ENCODE data around the gene OR9Q2.
"Not testable (repeated sequence)": the region's sequence is repeated elsewhere in the genome, so short reads cannot be mapped to it uniquely, and the experiment has no call there.

OR9Q2 gene

DNA sequence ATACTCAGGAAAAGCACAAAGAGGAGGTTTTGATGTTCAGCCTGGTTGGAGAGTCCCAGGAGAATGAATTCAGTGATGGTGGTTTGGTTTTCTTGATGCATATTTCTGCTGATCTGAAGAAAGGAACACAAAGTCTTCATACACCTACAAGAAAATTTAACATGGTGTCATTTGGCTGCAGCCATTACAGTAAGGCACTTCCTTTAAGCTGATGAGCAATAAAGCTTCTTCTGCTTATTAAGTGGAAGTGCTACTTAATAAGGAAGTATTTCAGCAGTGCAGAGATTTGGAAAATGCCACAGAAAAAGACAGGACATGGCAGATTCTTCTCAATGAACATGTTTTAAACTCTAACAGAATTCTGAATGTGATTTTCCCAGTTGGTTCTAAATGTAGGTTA is 15.2 kb downstream of the OR9Q2 start, which contains the start of gene OR1S2 (continued):
- TF ChIP-seq, protein P1, sequence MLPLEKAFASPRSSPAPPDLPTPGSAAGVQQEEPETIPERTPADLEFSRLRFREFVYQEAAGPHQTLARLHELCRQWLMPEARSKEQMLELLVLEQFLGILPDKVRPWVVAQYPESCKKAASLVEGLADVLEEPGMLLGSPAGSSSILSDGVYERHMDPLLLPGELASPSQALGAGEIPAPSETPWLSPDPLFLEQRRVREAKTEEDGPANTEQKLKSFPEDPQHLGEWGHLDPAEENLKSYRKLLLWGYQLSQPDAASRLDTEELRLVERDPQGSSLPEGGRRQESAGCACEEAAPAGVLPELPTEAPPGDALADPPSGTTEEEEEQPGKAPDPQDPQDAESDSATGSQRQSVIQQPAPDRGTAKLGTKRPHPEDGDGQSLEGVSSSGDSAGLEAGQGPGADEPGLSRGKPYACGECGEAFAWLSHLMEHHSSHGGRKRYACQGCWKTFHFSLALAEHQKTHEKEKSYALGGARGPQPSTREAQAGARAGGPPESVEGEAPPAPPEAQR (tag by site-specific recombination; IDR thresholded peaks at IDR 0.05), result no peak
- TF ChIP-seq ZNF777 (tag by site-specific recombination; IDR thresholded peaks at IDR 0.05; ENCODE audit: borderline replicate concordance) (no peak), ZNF121 (tag by site-specific recombination; IDR thresholded peaks at IDR 0.05) (no peak), AEBP2 (tag by site-specific recombination; IDR thresholded peaks at IDR 0.05; ENCODE audit: borderline replicate concordance) (no peak)

DNA sequence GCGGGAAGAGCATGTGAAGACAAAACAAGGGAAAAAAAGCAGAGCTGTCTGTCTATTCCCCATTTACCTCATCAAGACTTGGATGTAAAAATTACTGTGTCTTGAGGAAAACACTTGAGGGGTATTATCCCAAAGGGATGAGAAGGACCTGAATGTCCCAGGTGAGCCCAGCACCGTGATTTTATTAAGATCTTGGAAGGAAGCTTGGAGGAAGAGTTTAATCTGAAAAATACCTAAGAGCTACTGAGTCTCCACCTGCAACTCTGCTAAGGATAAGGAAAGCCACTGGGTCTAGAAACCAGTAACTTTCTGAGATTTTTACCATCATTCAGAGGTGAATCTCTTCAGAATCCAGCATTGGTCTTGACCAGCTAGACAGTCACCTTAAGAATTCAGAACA is 23.6 kb downstream of the OR9Q2 start, which contains the start of gene OR1S1:
Gene OR1S1 (plus strand): TSS at position 301 of the 400 bp plus-strand sequence.
- H3K4me3 ChIP-seq (ENCODE audit: low read depth, low read length); POLR2A ChIA-PET; CTCF ChIA-PET; H3K4me1 ChIP-seq (ENCODE audit: control insufficient read depth, insufficient read depth, low read length); H3K9me3 ChIP-seq (ENCODE audit: control insufficient read depth, insufficient read depth, low read depth, low read length); H3K27ac ChIP-seq (ENCODE audit: extremely low read depth, low read depth, low read length); H3K36me3 ChIP-seq (ENCODE audit: control insufficient read depth in 2 of 2, insufficient read depth in 1 of 2, low read length in 2 of 2): not testable (repeated sequence)

DNA sequence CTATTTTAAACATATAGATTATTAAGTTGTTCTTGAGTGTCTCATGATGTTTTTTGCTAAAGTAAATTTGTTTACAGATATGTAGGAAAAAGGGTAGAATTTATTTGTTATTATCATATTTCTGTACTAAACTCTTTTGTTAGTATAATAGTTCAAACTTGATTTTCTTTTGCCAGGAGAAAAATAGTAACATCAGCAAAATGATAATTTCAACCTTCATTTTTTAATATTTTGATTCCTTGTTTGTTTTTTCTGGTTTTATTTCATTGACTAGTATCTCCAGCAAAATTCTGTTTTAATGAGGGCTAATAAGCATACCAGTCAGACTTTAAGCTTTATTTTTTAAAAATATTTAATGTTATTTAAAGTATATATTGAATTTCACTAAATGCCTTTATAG is 27.6 kb downstream of the OR9Q2 start:
- CTCF ChIA-PET, result interaction anchor here (0.5 kb wide), 1 partner anchor 416 kb away, joined by 4 read pairs; no protein-coding TSS in a partner anchor

More for the DNA sequence above, 27.6 kb downstream of the OR9Q2 start:
- Histone ChIP-seq H3K4me3 (ENCODE audit: low read depth, low read length) (no peak overlapping the region), H3K4me1 (ENCODE audit: control insufficient read depth, insufficient read depth, low read length) (no peaks in the 10 kb centered on the region), H3K27ac (ENCODE audit: extremely low read depth, low read depth, low read length) (no peak overlapping the region), H3K36me3 (ENCODE audit: control insufficient read depth in 2 of 2, insufficient read depth in 1 of 2, low read length in 2 of 2) (no peaks in the 10 kb centered on the region), H3K9me3 (ENCODE audit: control insufficient read depth, insufficient read depth, low read depth, low read length) (no peaks in the 10 kb centered on the region)
- POLR2A ChIA-PET, result no interaction called here
- no peak for TF ChIP-seq ZNF146 (tag by site-specific recombination; IDR thresholded peaks at IDR 0.05)
- no peak for TF ChIP-seq ZFP37 (tag by site-specific recombination; IDR thresholded peaks at IDR 0.05)
- no peak for TF ChIP-seq ZNF571 (tag by site-specific recombination; IDR thresholded peaks at IDR 0.05)
- TF ChIP-seq, protein P2, sequence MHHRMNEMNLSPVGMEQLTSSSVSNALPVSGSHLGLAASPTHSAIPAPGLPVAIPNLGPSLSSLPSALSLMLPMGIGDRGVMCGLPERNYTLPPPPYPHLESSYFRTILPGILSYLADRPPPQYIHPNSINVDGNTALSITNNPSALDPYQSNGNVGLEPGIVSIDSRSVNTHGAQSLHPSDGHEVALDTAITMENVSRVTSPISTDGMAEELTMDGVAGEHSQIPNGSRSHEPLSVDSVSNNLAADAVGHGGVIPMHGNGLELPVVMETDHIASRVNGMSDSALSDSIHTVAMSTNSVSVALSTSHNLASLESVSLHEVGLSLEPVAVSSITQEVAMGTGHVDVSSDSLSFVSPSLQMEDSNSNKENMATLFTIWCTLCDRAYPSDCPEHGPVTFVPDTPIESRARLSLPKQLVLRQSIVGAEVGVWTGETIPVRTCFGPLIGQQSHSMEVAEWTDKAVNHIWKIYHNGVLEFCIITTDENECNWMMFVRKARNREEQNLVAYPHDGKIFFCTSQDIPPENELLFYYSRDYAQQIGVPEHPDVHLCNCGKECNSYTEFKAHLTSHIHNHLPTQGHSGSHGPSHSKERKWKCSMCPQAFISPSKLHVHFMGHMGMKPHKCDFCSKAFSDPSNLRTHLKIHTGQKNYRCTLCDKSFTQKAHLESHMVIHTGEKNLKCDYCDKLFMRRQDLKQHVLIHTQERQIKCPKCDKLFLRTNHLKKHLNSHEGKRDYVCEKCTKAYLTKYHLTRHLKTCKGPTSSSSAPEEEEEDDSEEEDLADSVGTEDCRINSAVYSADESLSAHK (tag by site-specific recombination; IDR thresholded peaks at IDR 0.05), result no peak
- TF ChIP-seq ZBTB8A (tag by site-specific recombination; IDR thresholded peaks at IDR 0.05), result no peak
- no peak for TF ChIP-seq ZNF501 (tag by site-specific recombination; IDR thresholded peaks at IDR 0.05)
- TF ChIP-seq ZNF548 (tag by site-specific recombination; IDR thresholded peaks at IDR 0.05), result no peak
- TF ChIP-seq, protein P3, sequence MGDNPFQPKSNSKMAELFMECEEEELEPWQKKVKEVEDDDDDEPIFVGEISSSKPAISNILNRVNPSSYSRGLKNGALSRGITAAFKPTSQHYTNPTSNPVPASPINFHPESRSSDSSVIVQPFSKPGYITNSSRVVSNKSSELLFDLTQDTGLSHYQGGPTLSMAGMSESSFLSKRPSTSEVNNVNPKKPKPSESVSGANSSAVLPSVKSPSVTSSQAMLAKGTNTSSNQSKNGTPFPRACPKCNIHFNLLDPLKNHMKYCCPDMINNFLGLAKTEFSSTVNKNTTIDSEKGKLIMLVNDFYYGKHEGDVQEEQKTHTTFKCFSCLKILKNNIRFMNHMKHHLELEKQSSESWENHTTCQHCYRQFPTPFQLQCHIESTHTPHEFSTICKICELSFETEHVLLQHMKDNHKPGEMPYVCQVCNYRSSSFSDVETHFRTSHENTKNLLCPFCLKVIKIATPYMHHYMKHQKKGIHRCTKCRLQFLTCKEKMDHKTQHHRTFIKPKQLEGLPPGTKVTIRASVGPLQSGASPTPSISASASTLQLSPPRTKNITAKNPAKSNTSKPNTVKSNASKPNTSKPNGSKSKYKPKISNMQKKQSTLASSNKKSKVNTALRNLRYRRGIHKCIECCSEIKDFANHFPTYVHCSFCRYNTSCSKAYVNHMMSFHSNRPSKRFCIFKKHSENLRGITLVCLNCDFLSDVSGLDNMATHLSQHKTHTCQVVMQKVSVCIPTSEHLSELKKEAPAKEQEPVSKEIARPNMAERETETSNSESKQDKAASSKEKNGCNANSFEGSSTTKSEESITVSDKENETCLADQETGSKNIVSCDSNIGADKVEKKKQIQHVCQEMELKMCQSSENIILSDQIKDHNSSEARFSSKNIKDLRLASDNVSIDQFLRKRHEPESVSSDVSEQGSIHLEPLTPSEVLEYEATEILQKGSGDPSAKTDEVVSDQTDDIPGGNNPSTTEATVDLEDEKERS (tag by site-specific recombination; IDR thresholded peaks at IDR 0.05), result no peak
- no peak for TF ChIP-seq OVOL3 (tag by site-specific recombination; IDR thresholded peaks at IDR 0.05)
- TF ChIP-seq ZNF416 (tag by site-specific recombination; IDR thresholded peaks at IDR 0.05), result no peak
- TF ChIP-seq SP2 (tag by site-specific recombination; IDR thresholded peaks at IDR 0.05), result no peak
- no peak for TF ChIP-seq SP3 (tag by site-specific recombination; IDR thresholded peaks at IDR 0.05)
- TF ChIP-seq KLF16 (tag by site-specific recombination; IDR thresholded peaks at IDR 0.05), result no peak
